Thyroid gland (tissue), 4 donors: Measurements from ENCODE around the gene MED25.

Experiments used
- POLR2A ChIP-seq, 2 donors: fragments of 450-650 bp; IDR thresholded peaks; one replicate each; pipeline ENCODE4 v1.6.1; 2017; ENCODE audit warnings: antibody characterized with exemption in 2 of 2, mild to moderate bottlenecking in 2 of 2, moderate library complexity in 1 of 2
- TF ChIP-seq, protein P1 (sequence below), 6 experiments: fragments of 200-600 bp in 3 of 6; fragments of 450-650 bp in 3 of 6; sonication (generic) in 3 of 6; IDR thresholded peaks; one replicate each; pipeline ENCODE4 v1.5.1; 2016 to 2019; ENCODE audit warnings: antibody characterized with exemption in 6 of 6, mild to moderate bottlenecking in 2 of 6, inconsistent platforms in 1 of 6, moderate library complexity in 1 of 6

GRCh38 chr19:49779731-49780555, 38.1 kb upstream of the MED25 start:
- TF ChIP-seq POLR2A (IDR thresholded peaks at IDR 0.05), result no peak
- TF ChIP-seq, protein P1, sequence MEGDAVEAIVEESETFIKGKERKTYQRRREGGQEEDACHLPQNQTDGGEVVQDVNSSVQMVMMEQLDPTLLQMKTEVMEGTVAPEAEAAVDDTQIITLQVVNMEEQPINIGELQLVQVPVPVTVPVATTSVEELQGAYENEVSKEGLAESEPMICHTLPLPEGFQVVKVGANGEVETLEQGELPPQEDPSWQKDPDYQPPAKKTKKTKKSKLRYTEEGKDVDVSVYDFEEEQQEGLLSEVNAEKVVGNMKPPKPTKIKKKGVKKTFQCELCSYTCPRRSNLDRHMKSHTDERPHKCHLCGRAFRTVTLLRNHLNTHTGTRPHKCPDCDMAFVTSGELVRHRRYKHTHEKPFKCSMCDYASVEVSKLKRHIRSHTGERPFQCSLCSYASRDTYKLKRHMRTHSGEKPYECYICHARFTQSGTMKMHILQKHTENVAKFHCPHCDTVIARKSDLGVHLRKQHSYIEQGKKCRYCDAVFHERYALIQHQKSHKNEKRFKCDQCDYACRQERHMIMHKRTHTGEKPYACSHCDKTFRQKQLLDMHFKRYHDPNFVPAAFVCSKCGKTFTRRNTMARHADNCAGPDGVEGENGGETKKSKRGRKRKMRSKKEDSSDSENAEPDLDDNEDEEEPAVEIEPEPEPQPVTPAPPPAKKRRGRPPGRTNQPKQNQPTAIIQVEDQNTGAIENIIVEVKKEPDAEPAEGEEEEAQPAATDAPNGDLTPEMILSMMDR (IDR thresholded peaks at IDR 0.05), result no peak
